ENCODE measurements around the gene PRAMEF20. TPM values are rescaled to one million over a fixed set of nuclear protein-coding genes. Genes with fewer than 3 reads are reported as not detected.

Gene PRAMEF20
- total RNA-seq, 4 donors from 2014 or later: not detected

DNA sequence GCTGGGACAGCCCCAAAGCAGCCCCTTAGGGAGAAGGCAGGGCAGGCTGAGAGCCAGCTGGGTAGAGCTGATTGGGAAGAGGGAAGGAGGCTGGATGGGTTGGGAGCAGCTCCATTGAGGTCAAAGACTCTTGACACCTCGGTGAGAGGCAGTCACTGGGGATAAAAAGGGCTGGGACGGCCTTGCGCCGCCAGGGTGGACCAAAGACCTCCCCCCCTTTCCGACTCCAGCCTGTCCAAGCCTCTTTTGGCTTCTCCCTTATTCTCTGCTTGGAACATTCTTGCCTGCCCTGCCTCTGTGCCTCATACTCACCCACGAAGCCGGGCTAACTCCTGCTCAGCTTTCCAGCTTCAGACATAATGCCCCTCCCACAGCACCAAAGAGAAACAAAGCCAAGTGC, 52.4 kb downstream of the PRAMEF20 start:
- WGBS, 2 donors: 32 to 47% methylated on average over 4 of the region's 7 CpGs
- H3K4me3 ChIP-seq: no peak overlapping the region
- TF ChIP-seq, protein P1, sequence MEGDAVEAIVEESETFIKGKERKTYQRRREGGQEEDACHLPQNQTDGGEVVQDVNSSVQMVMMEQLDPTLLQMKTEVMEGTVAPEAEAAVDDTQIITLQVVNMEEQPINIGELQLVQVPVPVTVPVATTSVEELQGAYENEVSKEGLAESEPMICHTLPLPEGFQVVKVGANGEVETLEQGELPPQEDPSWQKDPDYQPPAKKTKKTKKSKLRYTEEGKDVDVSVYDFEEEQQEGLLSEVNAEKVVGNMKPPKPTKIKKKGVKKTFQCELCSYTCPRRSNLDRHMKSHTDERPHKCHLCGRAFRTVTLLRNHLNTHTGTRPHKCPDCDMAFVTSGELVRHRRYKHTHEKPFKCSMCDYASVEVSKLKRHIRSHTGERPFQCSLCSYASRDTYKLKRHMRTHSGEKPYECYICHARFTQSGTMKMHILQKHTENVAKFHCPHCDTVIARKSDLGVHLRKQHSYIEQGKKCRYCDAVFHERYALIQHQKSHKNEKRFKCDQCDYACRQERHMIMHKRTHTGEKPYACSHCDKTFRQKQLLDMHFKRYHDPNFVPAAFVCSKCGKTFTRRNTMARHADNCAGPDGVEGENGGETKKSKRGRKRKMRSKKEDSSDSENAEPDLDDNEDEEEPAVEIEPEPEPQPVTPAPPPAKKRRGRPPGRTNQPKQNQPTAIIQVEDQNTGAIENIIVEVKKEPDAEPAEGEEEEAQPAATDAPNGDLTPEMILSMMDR (IDR thresholded peaks at IDR 0.05): no peak
- no peak for TF ChIP-seq POLR2A (IDR thresholded peaks at IDR 0.05)
- H3K9me3 ChIP-seq: no peaks in the 10 kb centered on the region
- H3K4me1 ChIP-seq: peaks cover 0 to 7% (median 0%) of the 10 kb centered on the region in 3 donors
- intact Hi-C loops (cut with DNase I): no loop called here
- H3K36me3 ChIP-seq: no peaks in the 10 kb centered on the region
- no peak for DNase-seq
- H3K27me3 ChIP-seq: peaks cover 0 to 50% (median 0%) of the 10 kb centered on the region in 4 donors
- no peak overlapping the region for H3K27ac ChIP-seq

- no peak for TF ChIP-seq POLR2A (IDR thresholded peaks at IDR 0.05)
- TF ChIP-seq, protein P1 (IDR thresholded peaks at IDR 0.05): no peak
- H3K27ac ChIP-seq: no peak overlapping the region
- intact Hi-C loops (cut with DNase I): no loop called here
- peaks cover 0 to 7% (median 0%) of the 10 kb centered on the region in 3 donors for H3K4me1 ChIP-seq
- no peak for DNase-seq
- H3K27me3 ChIP-seq: peaks cover 0 to 29% (median 0%) of the 10 kb centered on the region in 4 donors
- no peaks in the 10 kb centered on the region for H3K36me3 ChIP-seq
- no peaks in the 10 kb centered on the region for H3K9me3 ChIP-seq
- WGBS, 2 donors: 50 to 56% methylated on average over 1 of the region's 1 CpG
- no peak overlapping the region for H3K4me3 ChIP-seq
Measured at GRCh38 chr1:13465515-13465914, 55.3 kb downstream of the PRAMEF20 start.

DNA sequence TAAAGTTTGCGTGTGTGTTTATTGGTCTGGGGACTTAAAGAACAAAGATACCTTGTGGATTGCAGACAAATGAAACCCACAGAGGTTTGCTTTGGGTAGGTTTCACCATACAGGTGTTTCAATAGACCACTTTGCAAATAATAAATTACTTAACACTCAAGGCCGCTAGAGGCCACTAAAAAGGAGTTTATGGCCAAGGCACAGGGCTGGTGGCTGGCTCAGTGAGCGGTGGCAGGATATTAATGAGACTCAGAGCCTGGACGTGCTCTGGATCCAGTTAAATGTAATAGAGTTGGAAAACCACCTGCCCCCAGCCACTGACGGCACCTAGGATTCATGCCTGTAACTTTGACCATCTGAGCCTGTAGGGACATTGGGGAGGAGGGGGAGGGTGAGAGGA, 59.1 kb downstream of the PRAMEF20 start:
- Histone ChIP-seq H3K36me3 (no peaks in the 10 kb centered on the region), H3K9me3 (no peaks in the 10 kb centered on the region), H3K4me1 (no peaks in the 10 kb centered on the region), H3K27me3 (peaks cover 0 to 16% (median 0%) of the 10 kb centered on the region in 4 donors), H3K27ac (no peak overlapping the region), H3K4me3 (no peak overlapping the region)
- DNase-seq: no peak
- WGBS, 2 donors: 17 to 20% methylated on average over 5 of the region's 5 CpGs
- intact Hi-C loops (cut with DNase I): no loop called here
- TF ChIP-seq POLR2A (IDR thresholded peaks at IDR 0.05): no peak
- TF ChIP-seq, protein P1 (IDR thresholded peaks at IDR 0.05): peak in 3 of 6 experiments; percentile 18 to 42 (median 31)

Other genes starting within 250 kb of the PRAMEF20 start
- not detected for gene HNRNPCL4, start 244.8 kb upstream of the PRAMEF20 start, total RNA-seq
- gene PRAMEF9, start 238.6 kb upstream of the PRAMEF20 start, total RNA-seq: not detected
- not detected for gene PRAMEF13, start 209.0 kb upstream of the PRAMEF20 start, total RNA-seq
- gene PRAMEF18, start 184.3 kb upstream of the PRAMEF20 start, total RNA-seq: not detected
- not detected for gene PRAMEF5, start 156.3 kb upstream of the PRAMEF20 start, total RNA-seq
- not detected for gene PRAMEF8, start 125.3 kb upstream of the PRAMEF20 start, total RNA-seq
- gene PRAMEF33, start 106.9 kb upstream of the PRAMEF20 start, total RNA-seq: not detected
- gene PRAMEF15, start 94.9 kb upstream of the PRAMEF20 start, total RNA-seq: not detected
- gene PRAMEF14, start 63.3 kb upstream of the PRAMEF20 start, total RNA-seq: not detected
- not detected for gene PRAMEF19, start 38.5 kb upstream of the PRAMEF20 start, total RNA-seq
- not detected for gene PRAMEF17, start 20.8 kb upstream of the PRAMEF20 start, total RNA-seq
- under 1 TPM in 1 of 4 donors, not detected in 3; 0.19 TPM for gene LRRC38, start 103.6 kb downstream of the PRAMEF20 start, total RNA-seq
- gene PDPN, start 173.4 kb downstream of the PRAMEF20 start, total RNA-seq: 10 to 100 TPM in 3 of 4 donors, 1 to 10 TPM in 1; 4.5 to 24.2 (median 17.6) TPM